Liver (tissue), 3 donors: ENCODE results near the gene SENP7.

Experiments
- CTCF ChIP-seq: fragments of 150-350 bp; IDR thresholded peaks from 2 replicates; pipeline ENCODE4 v1.5.1; 2017; ENCODE audit warnings: improper control_type of control experiment, low read depth, low read length; ENCODE audit not compliant: missing input control
- EGR1 ChIP-seq, 2 donors: IDR thresholded peaks; 2 replicates each; pipeline ENCODE4 v1.6.1; 2016 to 2018; ENCODE audit warnings: antibody characterized with exemption in 2 of 2, low read depth in 2 of 2
- TAF1 ChIP-seq: conservative IDR thresholded peaks from 2 replicates; pipeline ENCODE4 v1.6.1; 2016; ENCODE audit warnings: antibody characterized with exemption, mild to moderate bottlenecking
- donor health status: healthy.
- donor health status: healthy.

DNA sequence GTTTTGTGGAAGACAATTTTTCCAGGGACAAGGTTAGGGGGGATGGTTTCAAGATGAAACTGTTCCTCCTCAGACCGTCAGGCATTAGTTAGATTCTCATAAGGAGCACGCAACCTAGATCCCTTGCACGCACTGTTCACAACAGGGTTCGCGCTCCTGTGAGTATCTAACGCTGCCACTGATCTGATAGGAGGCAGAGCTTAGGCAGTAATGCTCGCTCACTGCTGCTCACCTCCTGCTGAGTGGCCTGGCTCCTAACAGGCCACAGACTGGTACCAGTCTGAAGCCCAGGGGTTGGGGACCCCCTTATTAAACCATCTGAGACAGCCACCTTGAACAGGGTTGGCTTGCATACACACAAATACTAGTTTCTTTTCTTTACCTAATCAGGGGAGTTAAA is 179.1 kb downstream of the SENP7 start:
- TF ChIP-seq CTCF: no peak
- no peak for TF ChIP-seq EGR1 (IDR thresholded peaks at IDR 0.05; ENCODE audit: low read depth in 2 of 2)
- no peak for TF ChIP-seq TAF1
